Left renal cortex interstitium (tissue), 4 donors: Measurements from ENCODE around the gene HSPB2. TPM values are rescaled to one million over a fixed set of nuclear protein-coding genes. Genes with fewer than 3 reads are reported as not detected.
A peak's percentile ranks its signal among the peaks of the same experiment; 100 is the strongest.
"Not testable (repeated sequence)": the region's sequence is repeated elsewhere in the genome, so short reads cannot be mapped to it uniquely, and the experiment has no call there.

Experiments used
- DNase-seq, 4 donors: peaks; one replicate each; pipeline ENCODE4 v3.0.0-alpha.2; 2013; ENCODE audit warnings: low read depth in 4 of 4, low spot score in 2 of 4, missing footprints in 1 of 4
- polyA plus RNA-seq, 4 donors: library from polyadenylated mRNA; unstranded; fragments of 120-200 nt; gene quantifications; one replicate each; pipeline ENCODE4 v1.2.1, GENCODE V29; 2013; ENCODE audit not compliant: insufficient read length in 4 of 4

Gene HSPB2
- polyA plus RNA-seq, 4 donors: 1.8 to 3.1 (median 2.3) TPM

DNA sequence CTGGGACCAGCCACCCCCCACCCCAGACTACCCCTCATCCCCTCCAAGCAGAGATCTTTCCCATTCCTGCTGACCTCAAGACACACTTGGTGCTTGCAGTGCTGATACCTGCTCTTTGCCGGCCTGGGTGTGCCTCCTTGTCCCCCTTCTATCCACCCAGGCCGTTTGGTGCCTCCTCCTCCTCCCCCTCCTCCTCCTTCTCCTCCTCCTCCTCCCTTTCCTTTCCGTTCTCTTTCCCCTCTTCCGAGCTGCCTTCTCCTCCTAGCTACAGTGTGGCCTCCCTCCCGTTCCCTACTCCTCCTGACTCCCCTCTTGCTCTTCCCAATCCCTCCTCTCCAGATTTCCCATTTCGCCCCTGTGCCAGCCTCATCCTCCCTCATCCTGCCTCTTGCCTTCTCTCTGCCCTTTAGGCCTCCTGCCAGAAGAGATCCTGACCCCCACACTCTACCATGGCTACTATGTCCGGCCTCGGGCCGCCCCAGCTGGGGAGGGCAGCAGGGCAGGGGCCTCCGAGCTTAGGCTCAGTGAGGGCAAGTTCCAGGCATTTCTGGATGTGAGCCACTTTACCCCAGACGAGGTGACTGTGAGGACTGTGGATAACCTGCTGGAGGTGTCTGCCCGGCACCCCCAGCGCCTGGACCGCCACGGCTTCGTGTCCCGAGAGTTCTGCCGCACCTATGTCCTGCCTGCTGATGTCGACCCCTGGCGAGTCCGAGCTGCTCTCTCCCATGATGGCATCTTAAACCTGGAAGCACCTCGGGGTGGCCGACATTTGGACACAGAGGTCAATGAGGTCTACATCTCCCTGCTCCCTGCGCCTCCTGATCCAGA is 712 bp downstream of the HSPB2 start:
- no peak for DNase-seq

DNA sequence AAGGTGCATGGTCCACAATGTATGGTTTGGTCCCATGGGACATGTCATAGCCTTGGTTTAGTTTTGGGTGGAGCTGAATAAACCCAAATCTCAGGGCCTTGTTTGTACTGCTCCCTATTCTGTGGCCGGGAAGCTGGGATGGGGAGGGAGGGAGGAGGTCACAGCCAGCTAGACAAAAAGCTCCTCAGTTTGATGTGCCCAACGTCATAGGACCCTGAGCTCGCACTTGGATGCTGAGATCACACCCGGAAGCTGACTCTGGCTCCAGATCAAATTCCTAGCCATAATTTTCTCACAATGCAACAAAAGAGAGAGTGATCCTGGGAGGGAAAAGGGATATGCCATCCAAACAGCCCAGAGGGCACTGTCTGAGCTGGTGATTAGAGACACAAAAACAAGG is 1.5 kb downstream of the HSPB2 start:
- no peak for DNase-seq

DNA sequence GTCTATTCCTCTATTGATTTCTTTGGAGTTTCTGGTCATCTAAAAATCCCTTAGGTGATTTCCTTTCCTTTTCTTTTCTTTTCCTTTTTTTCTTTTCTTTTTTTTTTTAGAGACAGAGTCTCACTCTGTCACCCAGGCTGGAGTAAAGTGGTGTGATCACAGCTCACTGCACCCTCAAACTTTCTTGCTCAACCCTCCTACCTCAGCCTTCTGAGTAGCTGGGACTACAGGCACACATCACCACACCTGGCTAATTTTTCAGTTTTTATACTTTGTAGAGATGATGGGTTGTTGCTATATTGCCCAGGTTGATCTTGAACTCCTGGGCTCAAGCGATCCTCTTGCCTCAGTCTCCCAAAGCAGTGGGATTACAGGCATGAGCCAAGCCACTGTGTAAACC is 4.2 kb downstream of the HSPB2 start:
- no peak for DNase-seq

DNA sequence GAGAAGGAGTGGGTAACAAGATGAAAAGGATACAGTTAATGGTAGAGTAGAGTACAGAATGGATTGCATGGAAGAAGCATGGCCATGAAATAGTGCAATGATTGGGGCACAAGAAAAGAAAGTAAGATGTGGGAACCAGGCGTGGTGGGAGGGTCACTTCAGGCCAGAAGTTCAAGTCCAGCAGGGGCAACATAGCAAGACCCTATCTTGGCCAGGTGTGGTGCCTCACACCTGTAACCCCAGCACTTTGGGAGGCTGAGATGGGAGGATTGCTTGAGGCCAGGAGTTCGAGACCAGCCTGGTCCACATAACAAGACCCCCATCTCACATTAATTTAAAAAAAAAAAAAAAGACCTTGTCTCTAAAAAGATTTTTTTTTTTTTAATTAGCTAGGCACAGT is 4.8 kb downstream of the HSPB2 start:
- no peak for DNase-seq

DNA sequence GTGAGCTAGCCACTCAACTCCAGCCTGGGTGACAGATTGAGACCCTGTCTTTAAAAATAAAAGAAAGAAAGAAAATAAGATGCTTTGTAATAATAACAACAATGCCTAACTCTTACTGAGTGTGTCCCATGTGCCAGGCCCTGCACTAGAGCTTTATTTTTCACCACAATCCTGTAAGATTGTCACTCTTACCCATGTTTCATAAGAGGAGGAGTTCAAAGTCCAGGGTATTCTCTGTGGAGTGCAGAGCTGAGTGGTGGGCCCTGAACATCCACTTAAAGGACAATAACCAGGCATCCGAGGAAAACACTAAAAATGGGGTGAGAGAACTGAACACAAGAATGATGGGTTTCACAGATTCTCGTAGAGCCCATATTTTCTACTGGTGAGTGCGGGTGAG is 5.3 kb downstream of the HSPB2 start:
- no peak for DNase-seq

DNA sequence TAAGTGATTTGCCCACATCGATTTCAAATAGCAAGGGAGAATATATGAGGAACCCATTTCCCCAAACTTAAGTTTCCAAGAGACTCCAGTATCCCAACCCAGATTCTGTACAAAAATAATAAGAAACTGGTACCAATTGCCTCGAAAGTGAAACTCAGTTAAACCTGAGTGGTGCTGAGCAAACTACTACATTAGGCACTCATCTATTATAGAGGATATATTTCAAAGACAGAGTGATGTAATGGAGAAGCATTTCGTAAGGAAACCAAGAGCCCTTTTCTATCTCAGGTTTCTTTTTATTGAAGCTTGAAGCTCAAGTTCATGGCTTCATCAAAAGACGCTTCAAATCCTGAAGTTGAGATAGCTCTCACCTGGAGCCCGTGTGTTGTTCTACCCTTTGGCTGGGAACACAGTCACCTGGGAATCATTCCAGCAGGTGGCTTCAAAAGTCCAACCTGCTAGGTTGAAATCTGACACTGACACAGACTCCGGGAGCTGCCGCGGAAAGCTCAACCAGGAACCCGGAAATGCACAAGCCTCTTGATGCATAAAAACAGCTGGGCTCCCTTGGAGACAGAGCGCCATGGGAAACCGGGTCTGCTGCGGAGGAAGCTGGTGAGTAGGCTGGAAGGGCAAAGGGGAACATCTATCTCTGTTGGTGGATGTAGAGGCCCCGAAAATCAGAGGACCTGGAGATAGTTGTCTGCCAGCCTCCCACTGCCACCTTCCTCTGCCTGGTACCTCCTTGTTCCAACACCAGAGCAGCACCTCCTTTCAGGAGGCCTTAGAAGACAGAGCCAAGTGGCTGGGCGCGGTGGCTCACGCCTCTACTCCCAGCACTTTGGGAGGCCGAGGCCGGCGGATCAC is 6.1 kb downstream of the HSPB2 start, which contains the start of gene C11orf52:
Gene C11orf52, plus strand, starts transcription at position 524 of the 867 bp plus-strand sequence. Its CDS starts 60 bp downstream, at position 584.
- DNase-seq: peak in 2 of 4 donors; percentile 78 to 84

DNA sequence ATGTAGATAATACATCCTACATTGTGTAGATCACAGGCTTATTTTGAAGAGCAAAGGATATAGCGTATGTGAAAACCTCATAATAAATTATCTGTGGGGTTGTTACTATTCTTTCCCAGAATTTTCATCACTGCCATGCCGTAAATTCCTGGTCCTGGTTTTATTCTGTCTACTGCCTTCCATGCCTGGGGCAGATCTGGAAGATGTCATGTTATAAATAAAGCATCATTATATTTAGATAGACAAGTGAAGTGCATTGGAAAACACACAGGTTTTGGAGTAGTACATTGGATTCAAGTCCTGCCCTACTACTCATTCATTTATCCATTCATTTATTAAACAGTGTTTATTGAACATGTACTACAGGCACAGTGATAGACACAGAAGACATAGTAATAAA is 8.4 kb downstream of the HSPB2 start:
- DNase-seq: no peak

DNA sequence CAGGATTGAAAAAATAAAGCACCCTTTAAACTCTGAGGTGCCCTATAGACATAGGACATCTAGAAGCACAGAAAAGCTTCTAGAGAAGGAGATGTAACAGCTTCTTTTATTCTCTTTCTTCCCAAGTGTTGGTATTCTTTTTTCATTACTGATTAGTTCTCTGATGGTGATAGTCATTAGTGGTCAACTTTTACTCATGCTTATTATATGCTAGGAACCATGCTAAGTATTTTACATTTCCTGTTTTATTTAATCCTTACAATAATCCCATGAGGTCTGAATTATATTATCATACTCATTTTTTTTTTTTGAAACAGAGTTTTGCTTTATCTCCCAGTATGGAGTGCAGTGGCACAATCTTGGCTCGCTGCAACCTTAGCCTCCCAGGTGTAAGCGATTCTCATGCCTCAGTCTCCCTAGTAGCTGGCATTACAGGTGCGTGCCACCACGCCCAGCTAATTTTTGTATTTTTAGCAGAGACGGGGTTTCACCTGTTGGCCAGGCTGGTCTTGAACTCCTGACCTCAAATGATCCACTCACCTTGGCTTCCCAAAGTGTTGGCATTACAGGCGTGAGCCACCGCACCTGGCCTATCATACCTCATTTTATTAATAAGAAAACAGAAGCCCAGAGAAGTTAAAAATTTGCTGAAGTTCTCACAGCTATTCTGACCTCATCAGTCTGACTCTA is 9.2 kb downstream of the HSPB2 start:
- no peak for DNase-seq

DNA sequence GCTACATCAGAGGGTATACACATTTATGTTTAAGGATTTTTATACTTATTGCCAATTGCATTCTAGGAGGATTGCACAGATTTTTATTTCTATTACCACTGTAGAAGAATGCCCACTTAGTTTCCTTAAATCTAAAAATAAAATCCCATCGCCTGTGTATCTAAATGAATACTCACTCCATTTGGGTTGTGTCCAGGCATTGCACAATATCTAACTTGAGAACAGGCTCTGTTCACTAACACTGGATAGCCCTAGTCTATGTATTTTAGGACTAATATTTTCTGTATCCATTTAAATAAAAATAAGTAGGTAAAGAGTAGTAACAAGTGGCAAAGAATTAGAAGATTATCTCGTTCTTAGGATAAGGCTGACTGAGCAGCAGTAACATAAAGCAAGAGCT is 10.3 kb downstream of the HSPB2 start:
- no peak for DNase-seq

DNA sequence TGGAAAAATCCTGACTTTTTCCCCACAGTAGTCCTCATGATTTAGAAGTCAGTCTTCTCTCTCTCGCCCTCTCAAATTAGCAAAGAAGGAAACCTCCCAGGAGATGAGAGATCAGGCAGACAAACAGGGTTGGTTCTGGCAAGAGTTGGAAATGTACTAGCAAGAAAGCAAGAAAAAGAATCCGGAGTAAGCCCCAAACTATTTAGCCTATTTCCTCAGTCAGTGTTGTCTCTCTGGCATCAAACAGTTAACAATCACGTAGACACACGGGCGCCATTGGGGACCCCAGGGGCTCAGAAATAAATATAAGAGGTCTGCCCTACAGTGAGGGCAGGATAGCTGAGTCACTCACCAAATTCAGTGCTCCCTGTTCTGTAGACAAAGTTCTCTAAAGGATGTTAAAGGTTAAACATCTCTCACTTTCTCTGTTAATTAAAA is 10.8 kb downstream of the HSPB2 start:
- no peak for DNase-seq

DNA sequence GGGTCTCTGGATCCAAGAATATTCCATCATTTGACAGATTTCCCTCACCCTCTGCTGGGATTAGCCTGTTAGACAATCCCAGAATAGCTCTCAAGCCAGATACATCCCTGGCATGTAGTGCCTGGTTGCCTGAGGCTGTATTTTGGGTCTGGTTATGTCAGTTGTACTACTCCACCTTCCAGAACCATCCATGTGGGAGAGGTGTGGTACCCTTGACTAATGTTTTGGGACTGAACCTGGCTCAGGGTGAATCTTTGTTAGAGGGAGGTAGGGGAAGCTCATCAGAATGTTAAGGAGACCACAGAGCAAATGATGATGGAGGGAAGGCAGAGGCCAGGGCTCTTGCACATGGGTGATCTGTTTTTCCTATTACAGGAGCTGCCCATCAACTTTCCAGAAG is 11.4 kb downstream of the HSPB2 start:
- no peak for DNase-seq

DNA sequence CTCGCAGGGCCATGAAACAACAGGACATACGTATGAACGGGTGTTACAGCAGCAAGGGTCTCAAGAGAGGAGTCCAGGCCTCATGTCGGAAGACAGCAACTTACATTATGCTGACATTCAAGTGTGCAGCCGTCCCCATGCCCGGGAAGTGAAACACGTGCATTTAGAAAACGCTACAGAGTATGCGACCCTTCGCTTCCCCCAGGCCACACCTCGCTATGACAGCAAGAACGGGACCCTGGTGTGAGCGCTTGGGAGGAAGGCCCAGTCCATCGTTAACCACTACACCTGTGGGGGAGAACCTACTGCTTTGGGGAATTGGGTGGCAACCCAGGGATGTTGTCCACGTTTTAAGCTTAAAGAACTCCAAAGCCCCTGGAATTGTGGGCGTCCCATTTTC is 13.4 kb downstream of the HSPB2 start:
- DNase-seq: no peak

DNA sequence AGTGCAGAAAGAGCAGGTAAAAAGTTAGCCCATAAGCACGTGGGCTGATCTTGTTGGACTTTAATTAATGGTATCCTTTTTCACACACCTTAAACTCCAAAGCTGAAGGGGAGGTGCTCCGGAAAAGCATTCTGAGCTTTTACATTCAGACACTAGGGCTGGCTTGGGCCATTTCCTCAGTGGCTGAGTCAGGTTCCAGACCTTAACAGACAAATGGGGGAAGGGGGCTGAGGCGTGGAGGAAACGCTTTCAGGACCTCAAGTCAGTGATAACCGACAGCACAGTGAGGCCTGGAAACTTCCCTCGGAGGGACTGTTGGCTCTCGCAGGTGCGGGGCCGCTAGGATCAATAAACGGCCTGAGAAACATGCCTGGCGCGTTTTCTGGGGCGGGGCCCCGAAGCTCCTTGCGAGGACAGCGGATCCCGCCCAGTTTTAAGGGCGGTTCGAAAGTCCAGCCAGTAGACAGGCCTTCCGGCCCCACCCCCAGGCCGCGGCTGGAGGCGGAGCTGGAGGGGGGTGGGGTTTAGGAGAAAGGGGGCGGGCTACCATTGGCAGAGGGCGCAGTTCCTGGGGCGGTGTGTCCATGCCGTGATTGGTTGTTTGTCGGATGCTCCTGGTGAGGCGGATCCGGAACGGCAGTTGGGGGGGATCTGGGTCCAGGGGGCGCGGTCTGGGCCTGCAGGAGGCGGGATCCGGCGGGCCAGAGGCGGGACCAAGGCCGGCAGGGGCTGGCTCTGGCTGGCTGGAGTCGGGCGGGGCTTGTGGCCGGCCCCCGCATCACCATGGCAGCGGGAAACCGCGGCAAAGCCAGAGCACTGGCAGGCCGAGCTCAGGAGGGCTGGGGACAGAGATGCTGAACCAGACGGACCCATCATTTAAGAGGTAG is 14.2 kb downstream of the HSPB2 start:
- DNase-seq: peak; percentile 85 to 94 (median 92)

DNA sequence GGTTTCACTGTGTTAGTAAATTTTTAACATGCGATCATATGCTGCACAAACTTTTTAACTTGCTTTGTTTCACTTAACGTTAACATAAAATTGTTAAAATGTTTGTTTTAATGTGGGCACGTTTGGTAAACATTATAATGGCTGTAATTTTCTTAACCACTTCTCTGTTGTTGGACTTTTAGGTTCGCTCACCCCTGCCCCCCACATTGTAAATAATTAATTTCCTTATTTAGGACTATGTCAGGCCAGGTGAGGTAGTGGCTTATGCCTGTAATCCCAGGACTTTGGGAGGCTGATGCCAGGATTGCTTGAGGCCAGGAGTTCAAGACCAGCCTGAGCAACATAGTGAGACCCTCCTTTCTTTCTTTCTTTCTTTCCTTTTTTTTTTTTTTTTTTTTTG is 17.9 kb downstream of the HSPB2 start:
- DNase-seq: no peak

DNA sequence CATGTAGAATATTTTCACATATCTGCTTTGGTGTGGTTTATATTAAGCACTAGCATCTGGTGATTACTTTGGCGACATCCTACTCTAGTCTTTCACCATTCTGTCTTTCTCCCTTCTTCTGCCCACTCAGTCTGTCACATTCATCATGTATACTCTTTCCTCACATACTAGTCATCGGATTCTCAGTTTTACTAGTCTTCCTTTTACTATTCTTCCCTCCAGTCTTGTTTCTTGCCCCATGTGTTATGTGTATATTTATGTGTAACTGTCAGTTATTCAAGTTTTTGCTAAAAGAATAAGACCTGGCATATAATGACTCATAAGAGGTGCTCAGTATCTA is 20.0 kb downstream of the HSPB2 start:
- DNase-seq: no peak

DNA sequence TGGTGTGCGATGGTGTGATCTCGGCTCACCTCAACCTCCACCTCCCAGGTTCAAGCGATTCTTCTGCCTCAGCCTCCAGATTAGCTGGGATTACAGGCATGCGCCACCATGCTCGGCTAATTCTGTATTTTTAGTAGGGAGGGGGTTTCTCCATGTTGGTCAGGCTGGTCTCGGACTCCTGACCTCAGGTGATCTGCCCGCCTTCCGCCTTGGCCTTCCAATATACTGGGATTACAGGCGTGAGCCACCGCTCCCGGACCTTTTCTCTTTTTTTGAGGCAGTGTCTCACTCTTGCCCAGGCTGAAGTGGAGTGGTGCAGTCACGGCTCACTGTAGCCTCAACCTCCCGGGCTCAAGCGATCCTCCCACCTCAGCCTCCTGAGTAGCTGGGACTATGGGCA is 20.6 kb downstream of the HSPB2 start:
- DNase-seq: not testable (repeated sequence)

DNA sequence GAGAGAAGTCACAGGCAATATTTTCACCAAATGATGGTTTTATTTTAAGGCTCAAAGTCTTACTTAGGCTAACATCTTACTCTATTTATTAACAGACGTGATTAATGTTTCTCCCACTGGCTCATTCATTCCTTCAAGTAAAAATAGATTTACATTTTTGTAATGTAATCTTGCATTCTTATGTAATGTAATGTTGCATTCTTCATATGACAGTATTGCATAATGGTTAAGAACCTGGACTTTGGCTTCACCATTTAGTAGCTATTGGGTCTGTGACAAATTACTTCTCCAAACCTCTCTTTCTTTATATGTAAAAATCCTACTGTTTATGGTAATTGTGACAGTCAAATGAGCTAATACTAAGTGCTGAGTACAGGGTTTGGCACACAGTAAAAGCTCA is 21.3 kb downstream of the HSPB2 start:
- no peak for DNase-seq

DNA sequence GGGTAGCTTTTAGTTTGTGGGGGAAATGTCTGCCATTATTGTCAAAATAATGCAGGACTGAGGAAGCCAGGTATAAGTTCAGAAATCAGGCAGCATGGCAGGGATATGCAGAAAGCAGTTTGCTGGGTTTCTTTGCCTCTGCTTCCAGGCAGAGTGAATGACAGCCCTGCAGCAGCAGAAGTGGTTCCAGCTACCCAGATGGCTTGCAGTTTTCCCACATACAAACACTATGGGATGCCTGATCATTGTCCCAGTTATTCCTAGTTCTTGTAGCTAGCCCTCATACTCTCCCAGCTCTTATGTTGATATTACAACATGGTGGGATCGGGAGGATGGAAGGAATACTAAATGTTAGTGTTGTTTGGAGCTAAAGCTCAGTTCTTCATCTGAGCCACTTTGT is 21.8 kb downstream of the HSPB2 start:
- no peak for DNase-seq

DNA sequence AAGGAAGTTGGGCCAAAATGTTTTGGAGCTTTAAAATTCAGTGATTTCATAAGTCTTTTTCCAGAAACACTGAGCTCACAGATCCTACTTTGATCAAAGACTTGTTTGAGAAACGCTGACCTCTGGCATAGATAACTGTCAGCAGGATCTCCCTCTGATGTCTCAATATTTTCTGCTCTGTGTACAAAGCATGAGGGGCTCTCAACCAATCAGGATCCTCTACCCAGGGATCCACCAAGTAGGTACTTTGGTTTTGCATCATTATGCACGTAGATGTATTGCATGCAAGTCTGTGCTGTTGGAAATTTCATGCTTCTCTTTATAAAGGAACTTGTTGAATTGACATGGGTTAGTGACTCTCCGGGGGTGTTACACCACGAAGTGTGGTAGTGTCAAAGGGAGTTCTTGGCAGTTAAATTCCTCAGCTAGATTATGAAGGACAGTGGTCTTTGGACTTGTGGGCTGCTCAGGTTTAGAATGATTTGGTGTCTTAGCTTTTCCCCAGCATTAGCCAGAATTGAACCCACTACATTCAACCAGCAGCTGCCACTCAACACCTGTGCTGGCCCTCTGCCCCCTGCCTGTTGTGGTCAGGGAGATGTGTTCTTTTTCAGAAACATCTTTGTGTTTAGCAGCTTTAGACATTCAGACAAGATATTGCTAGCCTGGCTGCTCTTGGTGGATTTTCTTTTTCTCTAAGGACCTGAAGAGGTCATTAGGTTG is 22.9 kb downstream of the HSPB2 start:
- DNase-seq: no peak
